Stimulated activated CD4-positive, alpha-beta T cell treated with anti-CD3 and anti-CD28 coated beads, Interleukin-1b, Interleukin-23, amount 100 ng/mL, for 1 hour (primary cell): ENCODE data around the gene LGALS12.
"Not testable (repeated sequence)": the region's sequence is repeated elsewhere in the genome, so short reads cannot be mapped to it uniquely, and the experiment has no call there.

Experiments
- DNase-seq, 2 donors: peaks; one replicate each; pipeline ENCODE4 v3.0.0-alpha.2; 2020; ENCODE audit warnings: low read depth in 2 of 2

Gene LGALS12

GRCh38 chr11:63532799-63533475, 27.1 kb downstream of the LGALS12 start:
- DNase-seq, result no peak

GRCh38 chr11:63534076-63534475, 28.2 kb downstream of the LGALS12 start:
- no peak for DNase-seq

GRCh38 chr11:63534895-63535461, 29.1 kb downstream of the LGALS12 start:
- no peak for DNase-seq

- DNase-seq, result no peak
Observed at GRCh38 chr11:63535734-63536133, 29.9 kb downstream of the LGALS12 start.

- DNase-seq, result no peak
Observed at GRCh38 chr11:63536669-63537292, 30.9 kb downstream of the LGALS12 start, which contains the start of gene PLAAT4. TSS of gene PLAAT4 (plus strand) at chr11:63536808. CDS start at chr11:63536869, 61 bp downstream.

GRCh38 chr11:63537293-63538101, 31.6 kb downstream of the LGALS12 start:
- DNase-seq, result no peak

GRCh38 chr11:63542506-63542905, 36.6 kb downstream of the LGALS12 start:
- DNase-seq, result not testable (repeated sequence)

- no peak for DNase-seq
Observed at GRCh38 chr11:63543711-63544110, 37.8 kb downstream of the LGALS12 start.

- DNase-seq, result no peak
Observed at GRCh38 chr11:63547061-63547460, 41.2 kb downstream of the LGALS12 start.

- DNase-seq, result no peak
Observed at GRCh38 chr11:63548178-63548577, 42.3 kb downstream of the LGALS12 start.

- no peak for DNase-seq
Observed at GRCh38 chr11:63549411-63549810, 43.5 kb downstream of the LGALS12 start.

GRCh38 chr11:63550156-63550700, 44.3 kb downstream of the LGALS12 start:
- not testable (repeated sequence) for DNase-seq

- DNase-seq, result no peak
Observed at GRCh38 chr11:63551091-63551888, 45.4 kb downstream of the LGALS12 start.

- DNase-seq, result no peak
Observed at GRCh38 chr11:63551889-63552266, 46.0 kb downstream of the LGALS12 start.

- DNase-seq, result no peak
Observed at GRCh38 chr11:63552921-63553320, 47.0 kb downstream of the LGALS12 start.

- no peak for DNase-seq
Observed at GRCh38 chr11:63553759-63554158, 47.9 kb downstream of the LGALS12 start.

- DNase-seq, result no peak
Observed at GRCh38 chr11:63554877-63555223, 49.0 kb downstream of the LGALS12 start.

- no peak for DNase-seq
Observed at GRCh38 chr11:63556404-63557013, 50.6 kb downstream of the LGALS12 start.

GRCh38 chr11:63557570-63557969, 51.7 kb downstream of the LGALS12 start:
- no peak for DNase-seq

- DNase-seq, result no peak
Observed at GRCh38 chr11:63558459-63559157, 52.7 kb downstream of the LGALS12 start.
